Activated CD8-positive, alpha-beta memory T cell treated with anti-CD3 and anti-CD28 coated beads, Interleukin-2, amount 10 ng/mL, durations not matched to agents 7 days and 5 days (primary cell): Measurements from ENCODE around the gene FAM210B. TPM values are rescaled to one million over a fixed set of nuclear protein-coding genes. Genes with fewer than 3 reads are reported as not detected.
"Not testable (repeated sequence)": the region's sequence is repeated elsewhere in the genome, so short reads cannot be mapped to it uniquely, and the experiment has no call there.

Source experiments
- ATAC-seq: fragments of 150-1000 bp; cut with Tn5 transposase; one replicate; pipeline ENCODE4 v1.10.0; 2021; ENCODE audit warnings: moderate library complexity
- CTCF ChIA-PET: fragments of 350-600 bp; sonication (Branson Sonifier 250); formaldehyde crosslinking; loops from one replicate; lab custom pipeline; 2021; ENCODE audit warnings: antibody characterized with exemption; lab: Charles Lee
- DNase-seq: peaks from one replicate; pipeline ENCODE4 v3.0.0-alpha.2; 2020
- H3K27ac Mint-ChIP-seq: one replicate; pipeline ENCODE4 v1.8.0; 2021; ENCODE audit warnings: mild to moderate bottlenecking, mixed read lengths
- H3K27me3 Mint-ChIP-seq: one replicate; pipeline ENCODE4 v1.8.0; 2021; ENCODE audit warnings: mixed read lengths
- H3K36me3 Mint-ChIP-seq: one replicate; pipeline ENCODE4 v1.8.0; 2021; ENCODE audit warnings: mild to moderate bottlenecking, mixed read lengths
- H3K4me1 Mint-ChIP-seq: one replicate; pipeline ENCODE4 v1.8.0; 2021; ENCODE audit warnings: mixed read lengths
- H3K4me3 Mint-ChIP-seq: one replicate; pipeline ENCODE4 v1.8.0; 2021; ENCODE audit warnings: mild to moderate bottlenecking, moderate library complexity, mixed read lengths
- H3K9me3 Mint-ChIP-seq: one replicate; pipeline ENCODE4 v1.8.0; 2022; ENCODE audit warnings: low read depth, mixed read lengths
- total RNA-seq, 2 experiments: library from RNA; stranded (reverse); gene quantifications; one replicate each; pipeline ENCODE4 v1.2.3, GENCODE V29; 2021

Gene FAM210B
- total RNA-seq, 2 experiments from 2014 or later, result 2.4 to 3.5 TPM

DNA sequence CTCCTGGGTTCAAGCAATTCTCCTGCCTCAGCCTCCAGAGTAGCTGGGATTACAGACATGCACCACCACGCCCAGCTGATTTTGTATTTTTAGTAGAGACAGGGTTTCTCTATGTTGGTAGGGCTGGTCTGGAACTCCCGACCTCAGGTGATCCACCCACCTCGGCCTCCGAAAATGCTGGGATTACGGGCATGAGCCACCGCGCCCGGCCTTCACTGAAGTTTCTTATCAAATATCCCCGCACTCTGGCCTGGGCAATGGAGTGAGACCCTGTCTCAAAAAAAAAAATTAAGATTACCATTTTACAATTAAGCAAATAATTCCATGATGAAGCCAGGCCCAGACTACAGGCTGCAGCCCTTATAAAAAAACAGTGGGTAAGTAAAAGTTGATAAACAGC lies 31.6 kb downstream of the FAM210B start:
- CTCF ChIA-PET, result interaction anchor here (1.6 kb wide), 1 partner anchor 23 kb away, joined by 4 read pairs; no protein-coding TSS in a partner anchor
- Mint-ChIP-seq H3K36me3 (peaks cover 62% of the 10 kb centered on the region), H3K4me1 (peaks cover 65% of the 10 kb centered on the region), H3K27ac (peak overlapping the region; percentile 76)
- not testable (repeated sequence) for H3K9me3 Mint-ChIP-seq, DNase-seq, H3K27me3 Mint-ChIP-seq, ATAC-seq, H3K4me3 Mint-ChIP-seq

DNA sequence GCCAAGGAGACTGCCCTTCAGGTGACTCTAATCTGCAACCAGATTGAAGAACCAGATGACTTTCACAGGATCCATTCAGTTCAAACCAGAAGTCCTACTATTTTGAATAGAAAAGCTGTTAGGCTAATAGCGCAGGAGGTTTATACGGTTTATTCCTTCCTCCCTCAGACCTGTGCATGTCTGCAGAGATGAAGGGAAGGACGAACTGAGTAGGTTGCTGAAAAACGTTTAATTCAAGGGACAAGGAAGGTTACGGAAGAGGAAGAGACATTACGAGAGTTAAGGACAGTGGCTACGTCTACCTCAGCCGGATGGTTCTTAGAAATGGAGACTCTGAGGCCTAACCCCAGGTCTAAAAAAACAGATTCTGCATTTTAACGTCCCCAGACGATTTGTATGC lies 32.3 kb downstream of the FAM210B start:
- no peak for ATAC-seq
- Mint-ChIP-seq H3K4me1 (peaks cover 66% of the 10 kb centered on the region), H3K9me3 (no peaks in the 10 kb centered on the region), H3K27me3 (no peaks in the 10 kb centered on the region), H3K4me3 (no peak overlapping the region), H3K27ac (no peak overlapping the region), H3K36me3 (peaks cover 63% of the 10 kb centered on the region)
- CTCF ChIA-PET, result interaction anchor here (1.0 to 1.6 kb wide), 4 partner anchors 22 to 78 kb away, joined by 3 to 8 read pairs (median 4); partner anchors contain the start of gene RTF2
- DNase-seq, result no peak

DNA sequence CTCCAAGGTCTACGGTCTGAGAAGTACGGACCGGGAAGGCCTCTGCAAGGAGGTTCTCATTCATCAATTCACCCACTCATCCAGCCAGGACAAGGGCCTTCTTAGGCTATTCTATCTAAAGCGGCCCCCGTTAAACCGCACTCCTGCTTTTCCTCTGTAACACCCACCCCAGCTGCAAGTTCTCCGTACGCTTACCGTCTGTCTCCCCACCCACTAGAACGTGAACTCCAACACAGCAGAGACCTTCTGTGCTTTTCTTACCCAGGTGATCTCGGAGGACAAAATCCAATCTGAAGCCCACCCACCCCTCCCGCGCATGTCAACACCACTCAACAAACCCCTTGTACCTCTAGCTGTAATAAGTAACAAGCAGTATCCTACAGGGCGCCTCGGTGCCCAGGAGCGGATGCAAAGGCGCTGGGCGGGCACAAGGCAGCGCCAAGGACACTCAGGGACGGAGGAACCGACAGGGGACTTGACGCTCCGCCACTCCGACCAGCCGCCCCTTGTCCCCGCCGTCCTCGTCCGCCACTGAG lies 32.9 kb downstream of the FAM210B start:
- Mint-ChIP-seq H3K27ac (no peak overlapping the region), H3K9me3 (no peaks in the 10 kb centered on the region), H3K4me1 (peaks cover 61% of the 10 kb centered on the region), H3K36me3 (peaks cover 60% of the 10 kb centered on the region), H3K4me3 (no peak overlapping the region), H3K27me3 (no peaks in the 10 kb centered on the region)
- peak; percentile 42 for DNase-seq
- peak; percentile 53 for ATAC-seq
- CTCF ChIA-PET, result interaction anchor here (1.0 to 2.1 kb wide), 9 partner anchors 19 to 77 kb away, joined by 3 to 16 read pairs (median 4); partner anchors contain the start of genes CASS4 and RTF2

DNA sequence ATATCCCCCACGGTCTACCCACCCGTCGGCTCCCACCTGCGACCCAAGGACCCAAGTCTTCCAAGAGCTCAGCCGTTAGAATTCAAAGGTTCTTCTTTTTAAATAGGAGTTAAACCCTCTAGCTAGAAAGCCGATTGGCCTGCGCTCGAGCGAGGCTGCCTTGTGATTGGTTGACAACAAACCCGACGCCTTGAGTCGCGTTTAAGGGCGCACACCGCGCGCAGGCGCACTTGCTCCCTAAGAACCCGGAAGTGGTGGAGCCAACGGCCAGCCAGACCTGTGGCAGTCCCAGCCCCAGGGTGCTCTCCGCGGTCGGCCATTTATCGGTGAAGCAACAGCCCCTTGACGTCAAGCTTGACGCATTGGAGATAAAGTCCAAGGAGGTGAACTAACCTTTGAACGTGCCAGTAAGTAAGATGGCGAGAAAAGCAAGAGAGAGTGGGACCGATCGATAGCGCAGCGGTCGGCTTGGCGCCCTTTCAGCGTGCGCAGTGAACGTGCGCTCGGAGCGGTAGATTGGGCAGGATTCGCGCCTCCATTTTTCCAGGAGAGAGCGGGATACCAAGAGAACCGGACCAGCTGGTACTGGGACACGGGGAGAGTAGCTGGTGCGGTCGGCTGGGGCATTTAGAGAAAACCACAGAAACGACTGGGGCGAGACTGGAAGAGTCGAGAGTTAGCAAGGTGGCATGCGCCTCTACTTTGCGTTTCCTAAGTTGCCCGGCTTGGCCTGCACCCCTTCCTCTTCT lies 33.5 kb downstream of the FAM210B start, which contains the start of the genes AURKA and CSTF1:
TSS of gene AURKA (minus strand) at position 84 of the 749 bp plus-strand sequence. CDS start 4,018 bp downstream, outside the sequence.
TSS of gene CSTF1 (plus strand) at position 514 of the 749 bp plus-strand sequence. CDS start 2,908 bp downstream, outside the sequence.
- Mint-ChIP-seq H3K27ac (no peak within 1 kb of the TSS), H3K4me1 (peaks cover 60% of the 10 kb centered on the region), H3K27me3 (no peaks in the 10 kb centered on the region), H3K36me3 (peaks cover 62% of the 10 kb centered on the region), H3K4me3 (no peak within 1 kb of the TSS), H3K9me3 (no peaks in the 10 kb centered on the region)
- DNase-seq, result peak; percentile 99
- CTCF ChIA-PET, result interaction anchor here (1.1 to 2.1 kb wide), 7 partner anchors 20 to 76 kb away, joined by 3 to 16 read pairs (median 5); partner anchors contain the start of genes CASS4 and RTF2
- ATAC-seq, result peak; percentile 90

- Mint-ChIP-seq H3K4me1 (peaks cover 55% of the 10 kb centered on the region), H3K27ac (no peak overlapping the region), H3K27me3 (no peaks in the 10 kb centered on the region), H3K4me3 (no peak overlapping the region), H3K36me3 (peaks cover 63% of the 10 kb centered on the region), H3K9me3 (no peaks in the 10 kb centered on the region)
- CTCF ChIA-PET, result interaction anchor here (0.6 to 2.1 kb wide), 5 partner anchors 20 to 102 kb away, joined by 3 to 16 read pairs (median 5); partner anchors contain the start of gene CASS4
- DNase-seq (peak; percentile 44), ATAC-seq (peak; percentile 8)
Observed at GRCh38 chr20:56392881-56393482, 34.2 kb downstream of the FAM210B start.

DNA sequence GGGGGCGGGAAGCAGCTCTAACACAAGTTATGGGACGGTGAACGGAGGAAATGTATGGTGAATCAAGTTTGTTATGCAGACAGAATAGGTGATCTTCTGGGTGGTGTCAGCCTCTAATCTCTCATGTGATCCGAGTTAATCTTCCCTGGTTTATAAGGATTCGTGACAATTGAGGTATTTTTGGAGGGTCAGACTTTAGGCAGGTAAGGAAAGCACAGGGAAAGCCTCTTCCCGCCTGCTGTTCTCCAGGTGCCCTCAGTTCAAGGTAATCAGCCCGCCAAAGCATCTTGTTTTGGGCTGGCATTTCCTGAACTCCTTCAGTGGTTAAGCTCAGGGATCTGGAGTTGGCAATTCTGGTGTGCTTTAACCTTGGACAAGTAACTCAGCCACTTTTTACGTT lies 34.9 kb downstream of the FAM210B start:
- no peaks in the 10 kb centered on the region for H3K9me3 Mint-ChIP-seq
- no peak overlapping the region for H3K27ac Mint-ChIP-seq
- ATAC-seq, result no peak
- CTCF ChIA-PET, result interaction anchor here (0.6 to 2.1 kb wide), 2 partner anchors 19 to 101 kb away, joined by 3 to 16 read pairs; partner anchors contain the start of gene CASS4
- H3K4me1 Mint-ChIP-seq, result peaks cover 50% of the 10 kb centered on the region
- no peak overlapping the region for H3K4me3 Mint-ChIP-seq
- no peak for DNase-seq
- peaks cover 61% of the 10 kb centered on the region for H3K36me3 Mint-ChIP-seq
- H3K27me3 Mint-ChIP-seq, result no peaks in the 10 kb centered on the region

DNA sequence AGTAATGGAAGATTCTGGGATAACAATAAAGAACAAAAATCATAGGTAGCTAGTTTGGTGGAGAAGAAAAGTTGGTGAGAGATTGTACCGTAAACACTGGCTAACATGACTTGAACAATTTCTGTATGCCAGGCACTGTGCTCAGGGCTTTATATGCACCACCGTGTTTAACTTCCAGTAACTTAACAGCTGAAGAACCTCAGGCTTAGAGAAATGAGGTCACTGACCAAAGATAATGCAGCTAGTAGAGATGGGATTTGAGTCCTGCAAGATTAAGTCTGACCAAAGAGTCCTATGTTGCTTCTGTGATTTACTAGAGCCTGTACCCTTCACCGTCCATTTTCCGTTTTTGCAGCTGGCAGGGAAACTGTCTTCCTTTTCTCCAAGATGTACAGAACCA lies 36.4 kb downstream of the FAM210B start:
- DNase-seq (no peak), ATAC-seq (no peak)
- Mint-ChIP-seq H3K27ac (peak overlapping the region; percentile 1), H3K4me1 (peaks cover 46% of the 10 kb centered on the region), H3K9me3 (no peaks in the 10 kb centered on the region), H3K4me3 (no peak overlapping the region), H3K36me3 (peaks cover 59% of the 10 kb centered on the region), H3K27me3 (no peaks in the 10 kb centered on the region)
- CTCF ChIA-PET, result interaction anchor here (0.8 to 1.3 kb wide), 3 partner anchors 20 to 120 kb away, joined by 3 to 4 read pairs (median 3); no protein-coding TSS in a partner anchor

- Mint-ChIP-seq H3K27ac (no peak overlapping the region), H3K27me3 (no peaks in the 10 kb centered on the region), H3K9me3 (no peaks in the 10 kb centered on the region), H3K4me1 (peaks cover 30% of the 10 kb centered on the region), H3K4me3 (no peak overlapping the region), H3K36me3 (peaks cover 73% of the 10 kb centered on the region)
- DNase-seq (peak; percentile 73), ATAC-seq (peak; percentile 87)
- CTCF ChIA-PET, result interaction anchor here (0.6 to 1.5 kb wide), 5 partner anchors 12 to 106 kb away, joined by 3 to 7 read pairs (median 3); partner anchors contain the start of gene CASS4
Observed at GRCh38 chr20:56400001-56400640, 41.3 kb downstream of the FAM210B start.

DNA sequence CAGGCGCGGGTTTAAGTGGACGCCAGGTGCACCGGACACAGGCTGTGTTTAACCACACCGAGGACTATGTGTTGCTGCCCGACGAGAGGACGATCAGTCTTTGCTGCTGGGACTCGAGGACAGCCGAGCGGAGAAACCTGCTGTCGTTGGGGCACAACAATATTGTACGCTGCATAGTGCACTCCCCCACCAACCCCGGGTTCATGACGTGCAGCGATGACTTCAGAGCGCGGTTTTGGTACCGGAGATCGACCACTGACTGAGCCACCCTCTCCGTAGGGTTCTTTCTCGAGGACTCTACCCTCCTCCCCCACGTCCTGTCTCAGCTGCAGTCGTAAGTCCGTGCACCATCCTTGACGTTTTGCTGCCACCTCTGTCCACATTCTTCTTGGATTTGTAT lies 44.7 kb downstream of the FAM210B start:
- Mint-ChIP-seq H3K27ac (no peak overlapping the region), H3K36me3 (peaks cover 72% of the 10 kb centered on the region), H3K9me3 (no peaks in the 10 kb centered on the region), H3K4me3 (no peak overlapping the region), H3K4me1 (peaks cover 30% of the 10 kb centered on the region), H3K27me3 (no peaks in the 10 kb centered on the region)
- DNase-seq (no peak), ATAC-seq (no peak)
- CTCF ChIA-PET, result no interaction called here

- CTCF ChIA-PET, result not testable (repeated sequence)
- peaks cover 72% of the 10 kb centered on the region for H3K36me3 Mint-ChIP-seq
Observed at GRCh38 chr20:56405356-56405755, 46.6 kb downstream of the FAM210B start.

GRCh38 chr20:56406910-56407309 lies 48.1 kb downstream of the FAM210B start:
- peaks cover 27% of the 10 kb centered on the region for H3K4me1 Mint-ChIP-seq
- DNase-seq (no peak), ATAC-seq (no peak)
- H3K27me3 Mint-ChIP-seq, result no peaks in the 10 kb centered on the region
- H3K27ac Mint-ChIP-seq, result no peak overlapping the region
- H3K9me3 Mint-ChIP-seq, result no peaks in the 10 kb centered on the region
- CTCF ChIA-PET, result interaction anchor here (0.9 kb wide), 1 partner anchor 8 kb away, joined by 3 read pairs; no protein-coding TSS in a partner anchor
- peaks cover 70% of the 10 kb centered on the region for H3K36me3 Mint-ChIP-seq
- no peak overlapping the region for H3K4me3 Mint-ChIP-seq

More at GRCh38 chr20:56405356-56405755, 46.6 kb downstream of the FAM210B start:
- not testable (repeated sequence) for H3K27ac Mint-ChIP-seq, H3K9me3 Mint-ChIP-seq, H3K27me3 Mint-ChIP-seq, DNase-seq, H3K4me3 Mint-ChIP-seq, ATAC-seq
- peaks cover 23% of the 10 kb centered on the region for H3K4me1 Mint-ChIP-seq

DNA sequence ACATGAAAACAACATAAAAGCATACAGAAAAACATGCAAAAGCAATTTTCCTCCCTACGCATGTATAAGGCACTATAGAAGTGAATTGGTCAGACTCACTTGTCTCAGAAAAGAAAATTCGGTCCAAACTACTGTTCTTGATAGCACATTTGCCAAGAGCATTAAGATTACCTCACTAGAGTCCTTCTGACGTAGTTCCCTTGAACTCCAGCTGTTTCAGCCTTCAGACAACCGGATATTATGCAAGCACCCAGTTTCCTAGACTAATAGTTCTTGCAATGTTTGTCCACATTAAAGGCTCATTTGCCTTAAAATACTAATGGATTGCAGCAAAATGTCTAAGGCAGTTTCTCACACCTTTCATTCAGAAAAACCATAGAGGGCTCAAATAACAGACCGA lies 50.7 kb downstream of the FAM210B start:
- no peak overlapping the region for H3K4me3 Mint-ChIP-seq
- H3K36me3 Mint-ChIP-seq, result peaks cover 72% of the 10 kb centered on the region
- no peaks in the 10 kb centered on the region for H3K27me3 Mint-ChIP-seq
- H3K27ac Mint-ChIP-seq, result no peak overlapping the region
- CTCF ChIA-PET, result interaction anchor here (1.5 to 3.0 kb wide), 3 partner anchors 49 to 106 kb away, joined by 4 to 7 read pairs (median 4); no protein-coding TSS in a partner anchor
- no peak for DNase-seq
- peaks cover 47% of the 10 kb centered on the region for H3K4me1 Mint-ChIP-seq
- no peak for ATAC-seq
- no peaks in the 10 kb centered on the region for H3K9me3 Mint-ChIP-seq
